Liver (tissue), 9 donors: ENCODE measurements around the gene FRG2B. TPM values are rescaled to one million over a fixed set of nuclear protein-coding genes. Genes with fewer than 3 reads are reported as not detected.
"Not testable (repeated sequence)": the region's sequence is repeated elsewhere in the genome, so short reads cannot be mapped to it uniquely, and the experiment has no call there.

Source experiments
- DNase-seq: peaks from one replicate; pipeline ENCODE4 v3.0.0-alpha.2; 2017; ENCODE audit warnings: low spot score
- H3K27ac ChIP-seq, 2 donors: one replicate each; pipeline ENCODE4 v1.7.0; 2013; ENCODE audit warnings: inconsistent platforms in 2 of 2, low read length in 2 of 2, control low read depth in 1 of 2, low read depth in 1 of 2, mild to moderate bottlenecking in 1 of 2
- H3K27me3 ChIP-seq, 4 donors: one replicate each; pipeline versions ENCODE4 v1.6.1 to v1.7.0; 2013; ENCODE audit warnings: low read length in 3 of 4, inconsistent platforms in 1 of 4, mild to moderate bottlenecking in 1 of 4, moderate library complexity in 1 of 4; ENCODE audit not compliant: control insufficient read depth in 4 of 4, insufficient read depth in 4 of 4
- H3K36me3 ChIP-seq, 4 donors: one replicate each; pipeline versions ENCODE4 v1.6.1 to v1.7.0; 2013; ENCODE audit warnings: low read length in 3 of 4, mild to moderate bottlenecking in 3 of 4, low read depth in 1 of 4, moderate library complexity in 1 of 4; ENCODE audit not compliant: control insufficient read depth in 4 of 4, insufficient read depth in 3 of 4
- H3K4me1 ChIP-seq, 4 donors: one replicate each; pipeline versions ENCODE4 v1.6.1 to v1.7.0; 2013; ENCODE audit warnings: low read length in 3 of 4, mild to moderate bottlenecking in 3 of 4, moderate library complexity in 1 of 4; ENCODE audit not compliant: control insufficient read depth in 4 of 4, insufficient read depth in 4 of 4
- H3K4me3 ChIP-seq, 3 donors: one replicate each; pipeline versions ENCODE4 v1.6.1 to v1.7.0; 2013; ENCODE audit warnings: low read length in 3 of 3, control low read depth in 1 of 3, low read depth in 1 of 3, mild to moderate bottlenecking in 1 of 3
- H3K9ac ChIP-seq, 2 donors: one replicate each; pipeline ENCODE4 v1.7.0; 2013; ENCODE audit warnings: low read length in 2 of 2, mild to moderate bottlenecking in 2 of 2, moderate library complexity in 2 of 2, control low read depth in 1 of 2, low read depth in 1 of 2
- H3K9me3 ChIP-seq, 4 donors: one replicate each; pipeline versions ENCODE4 v1.6.1 to v1.7.0; 2013; ENCODE audit warnings: low read length in 3 of 4; ENCODE audit not compliant: control insufficient read depth in 4 of 4
- EGR1 ChIP-seq, 2 donors: IDR thresholded peaks; 2 replicates each; pipeline ENCODE4 v1.6.1; 2016 to 2018; ENCODE audit warnings: antibody characterized with exemption in 2 of 2, low read depth in 2 of 2
- FOXA1 ChIP-seq: IDR thresholded peaks from 2 replicates; pipeline ENCODE4 v1.6.1; 2016; ENCODE audit warnings: antibody characterized with exemption
- FOXA2 ChIP-seq: IDR thresholded peaks from 2 replicates; pipeline ENCODE4 v1.6.1; 2016; ENCODE audit warnings: antibody characterized with exemption
- GABPA ChIP-seq, 2 donors: IDR thresholded peaks in 1 of 2; conservative IDR thresholded peaks in 1 of 2; 2 replicates each; pipeline ENCODE4 v1.6.1; 2016; ENCODE audit warnings: antibody characterized with exemption in 2 of 2, mild to moderate bottlenecking in 1 of 2, moderate library complexity in 1 of 2
- NR2F2 ChIP-seq: IDR thresholded peaks from 2 replicates; pipeline ENCODE4 v1.6.1; 2016; ENCODE audit warnings: antibody characterized with exemption
- RAD21 ChIP-seq, 2 donors: IDR thresholded peaks; 2 replicates each; pipeline ENCODE4 v1.6.1; 2016; ENCODE audit warnings: antibody characterized with exemption in 2 of 2, mild to moderate bottlenecking in 2 of 2
- SP1 ChIP-seq: IDR thresholded peaks from 2 replicates; pipeline ENCODE4 v1.6.1; 2018; ENCODE audit warnings: antibody characterized with exemption, mild to moderate bottlenecking
- ZBTB33 ChIP-seq: IDR thresholded peaks from 2 replicates; pipeline ENCODE4 v1.6.1; 2016; ENCODE audit warnings: antibody characterized with exemption
- WGBS: extraction: QIAGEN DNeasy Blood & Tissue Kit; methylation state at CpG from one replicate; pipeline ENCODE4 v1.1.7; 2013; 5-methylcytosine and 5-hydroxymethylcytosine counted together
- polyA plus RNA-seq, 2 donors: library from polyadenylated mRNA; stranded (reverse) in 1 of 2; unstranded in 1 of 2; fragments of 200-250 nt in 1 of 2; fragments of >200 nt in 1 of 2; fragmentation: Nextera tagmentation in 1 of 2; extraction: Ambion mirVana in 1 of 2; gene quantifications; one replicate each; pipeline versions ENCODE4 v1.2.1 to v1.2.3, GENCODE V29; 2013 to 2015
- total RNA-seq, 2 donors: library from RNA; depleted of rRNA; stranded (reverse); fragments of >200 nt; gene quantifications; one replicate each; pipeline ENCODE4 v1.2.3, GENCODE V29; 2014
- TF ChIP-seq, protein P1 (sequence below): fragments of 150-350 bp; IDR thresholded peaks from 2 replicates; pipeline ENCODE4 v1.5.1; 2017; ENCODE audit warnings: improper control_type of control experiment, low read depth, low read length; ENCODE audit not compliant: missing input control
- TF ChIP-seq, protein P2 (sequence below): IDR thresholded peaks from 2 replicates; pipeline ENCODE4 v1.6.1; 2016; ENCODE audit warnings: antibody characterized with exemption, mild to moderate bottlenecking
- donor health status: healthy.
- donor health status: healthy.
- donor health status: healthy.
- donor health status: healthy.
- donor health status: healthy.

FRG2B gene
- total and polyA plus RNA-seq, 4 donors: not detected

GRCh38 chr10:133599869-133600268 is 26.7 kb downstream of the FRG2B start:
- H3K9me3 ChIP-seq, H3K9ac ChIP-seq, H3K4me3 ChIP-seq, H3K27ac ChIP-seq, H3K36me3 ChIP-seq, DNase-seq, H3K27me3 ChIP-seq: not testable (repeated sequence)
- peaks cover 0 to 12% (median 5%) of the 10 kb centered on the region in 4 donors for H3K4me1 ChIP-seq
- 76% methylated on average over 8 of the region's 8 CpGs for WGBS

DNA sequence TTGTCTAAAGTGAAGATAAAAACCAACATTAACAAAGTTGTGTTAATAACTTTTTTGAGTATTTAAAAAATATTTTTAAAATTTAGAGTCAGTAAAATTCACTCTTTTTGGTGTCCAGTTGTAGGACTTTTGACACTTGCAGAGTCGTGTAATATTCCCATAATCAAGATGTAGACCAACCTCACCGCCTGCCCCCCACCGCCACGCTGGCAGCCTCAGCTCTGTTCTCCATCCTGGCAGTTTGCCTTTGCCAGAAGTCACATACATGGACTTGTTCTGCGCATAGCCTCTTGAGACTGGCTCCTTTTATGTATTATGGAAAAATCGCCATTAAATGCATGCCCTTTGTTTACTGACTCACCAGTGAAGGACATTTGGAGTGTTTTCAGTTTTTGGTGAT is 33.9 kb downstream of the FRG2B start:
- 72% methylated on average over 6 of the region's 6 CpGs for WGBS
- H3K4me3 ChIP-seq: no peak overlapping the region
- no peak for DNase-seq
- H3K9me3 ChIP-seq: no peaks in the 10 kb centered on the region
- no peaks in the 10 kb centered on the region for H3K4me1 ChIP-seq
- H3K27me3 ChIP-seq: no peaks in the 10 kb centered on the region
- no peak overlapping the region for H3K9ac ChIP-seq
- H3K27ac ChIP-seq: no peak overlapping the region
- TF ChIP-seq GABPA (IDR thresholded peaks at IDR 0.05 in 1 of 2, conservative IDR thresholded peaks at IDR 0.05 in 1 of 2): no peak
- no peak for TF ChIP-seq FOXA1
- TF ChIP-seq, protein P1, sequence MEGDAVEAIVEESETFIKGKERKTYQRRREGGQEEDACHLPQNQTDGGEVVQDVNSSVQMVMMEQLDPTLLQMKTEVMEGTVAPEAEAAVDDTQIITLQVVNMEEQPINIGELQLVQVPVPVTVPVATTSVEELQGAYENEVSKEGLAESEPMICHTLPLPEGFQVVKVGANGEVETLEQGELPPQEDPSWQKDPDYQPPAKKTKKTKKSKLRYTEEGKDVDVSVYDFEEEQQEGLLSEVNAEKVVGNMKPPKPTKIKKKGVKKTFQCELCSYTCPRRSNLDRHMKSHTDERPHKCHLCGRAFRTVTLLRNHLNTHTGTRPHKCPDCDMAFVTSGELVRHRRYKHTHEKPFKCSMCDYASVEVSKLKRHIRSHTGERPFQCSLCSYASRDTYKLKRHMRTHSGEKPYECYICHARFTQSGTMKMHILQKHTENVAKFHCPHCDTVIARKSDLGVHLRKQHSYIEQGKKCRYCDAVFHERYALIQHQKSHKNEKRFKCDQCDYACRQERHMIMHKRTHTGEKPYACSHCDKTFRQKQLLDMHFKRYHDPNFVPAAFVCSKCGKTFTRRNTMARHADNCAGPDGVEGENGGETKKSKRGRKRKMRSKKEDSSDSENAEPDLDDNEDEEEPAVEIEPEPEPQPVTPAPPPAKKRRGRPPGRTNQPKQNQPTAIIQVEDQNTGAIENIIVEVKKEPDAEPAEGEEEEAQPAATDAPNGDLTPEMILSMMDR: no peak
- no peak for TF ChIP-seq NR2F2
- TF ChIP-seq, protein P2, sequence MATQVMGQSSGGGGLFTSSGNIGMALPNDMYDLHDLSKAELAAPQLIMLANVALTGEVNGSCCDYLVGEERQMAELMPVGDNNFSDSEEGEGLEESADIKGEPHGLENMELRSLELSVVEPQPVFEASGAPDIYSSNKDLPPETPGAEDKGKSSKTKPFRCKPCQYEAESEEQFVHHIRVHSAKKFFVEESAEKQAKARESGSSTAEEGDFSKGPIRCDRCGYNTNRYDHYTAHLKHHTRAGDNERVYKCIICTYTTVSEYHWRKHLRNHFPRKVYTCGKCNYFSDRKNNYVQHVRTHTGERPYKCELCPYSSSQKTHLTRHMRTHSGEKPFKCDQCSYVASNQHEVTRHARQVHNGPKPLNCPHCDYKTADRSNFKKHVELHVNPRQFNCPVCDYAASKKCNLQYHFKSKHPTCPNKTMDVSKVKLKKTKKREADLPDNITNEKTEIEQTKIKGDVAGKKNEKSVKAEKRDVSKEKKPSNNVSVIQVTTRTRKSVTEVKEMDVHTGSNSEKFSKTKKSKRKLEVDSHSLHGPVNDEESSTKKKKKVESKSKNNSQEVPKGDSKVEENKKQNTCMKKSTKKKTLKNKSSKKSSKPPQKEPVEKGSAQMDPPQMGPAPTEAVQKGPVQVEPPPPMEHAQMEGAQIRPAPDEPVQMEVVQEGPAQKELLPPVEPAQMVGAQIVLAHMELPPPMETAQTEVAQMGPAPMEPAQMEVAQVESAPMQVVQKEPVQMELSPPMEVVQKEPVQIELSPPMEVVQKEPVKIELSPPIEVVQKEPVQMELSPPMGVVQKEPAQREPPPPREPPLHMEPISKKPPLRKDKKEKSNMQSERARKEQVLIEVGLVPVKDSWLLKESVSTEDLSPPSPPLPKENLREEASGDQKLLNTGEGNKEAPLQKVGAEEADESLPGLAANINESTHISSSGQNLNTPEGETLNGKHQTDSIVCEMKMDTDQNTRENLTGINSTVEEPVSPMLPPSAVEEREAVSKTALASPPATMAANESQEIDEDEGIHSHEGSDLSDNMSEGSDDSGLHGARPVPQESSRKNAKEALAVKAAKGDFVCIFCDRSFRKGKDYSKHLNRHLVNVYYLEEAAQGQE: no peak
- TF ChIP-seq RAD21 (IDR thresholded peaks at IDR 0.05): no peak
- no peak for TF ChIP-seq SP1
- TF ChIP-seq ZBTB33: no peak
- no peak for TF ChIP-seq FOXA2
- no peak for TF ChIP-seq EGR1 (IDR thresholded peaks at IDR 0.05; ENCODE audit: low read depth in 2 of 2)
- H3K36me3 ChIP-seq: no peaks in the 10 kb centered on the region

DNA sequence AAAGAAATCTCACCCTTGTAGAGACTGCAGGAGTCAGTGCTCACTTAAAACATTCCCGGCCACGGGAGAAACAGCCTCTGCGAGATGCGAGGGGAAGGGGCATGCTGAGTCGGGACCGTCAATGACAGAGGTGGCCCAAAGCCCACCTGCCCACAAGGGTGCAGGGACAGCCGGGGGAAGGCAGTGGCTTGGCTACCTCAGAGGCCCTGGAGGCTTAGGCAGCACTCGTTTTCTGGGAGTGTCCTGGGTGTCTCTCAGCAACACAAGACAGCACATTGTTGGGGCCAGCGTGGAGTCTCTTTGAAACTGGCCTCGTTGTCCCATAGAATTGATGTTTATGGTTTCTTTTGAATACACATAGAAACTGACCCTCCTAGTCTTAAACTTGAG is 35.6 kb downstream of the FRG2B start:
- no peak overlapping the region for H3K4me3 ChIP-seq
- TF ChIP-seq RAD21 (IDR thresholded peaks at IDR 0.05): no peak
- no peak overlapping the region for H3K27ac ChIP-seq
- whole genome bisulfite sequencing: 79% methylated on average over 10 of the region's 10 CpGs
- no peak overlapping the region for H3K9ac ChIP-seq
- H3K9me3 ChIP-seq: no peaks in the 10 kb centered on the region
- H3K27me3 ChIP-seq: no peaks in the 10 kb centered on the region
- no peak for DNase-seq
- no peaks in the 10 kb centered on the region for H3K4me1 ChIP-seq
- H3K36me3 ChIP-seq: no peaks in the 10 kb centered on the region
